Heart left ventricle (tissue), 13 donors: Measurements from ENCODE around the gene AFAP1.

ENCODE experiments used
- POLR2A ChIP-seq, 2 donors: fragments of 450-650 bp; IDR thresholded peaks; one replicate each; pipeline ENCODE4 v1.6.1; 2017; ENCODE audit warnings: antibody characterized with exemption in 2 of 2, mild to moderate bottlenecking in 2 of 2, moderate library complexity in 2 of 2
- TF ChIP-seq, protein P1 (sequence below), 12 donors: fragments of 200-600 bp; sonication (generic) in 4 of 12; IDR thresholded peaks; one replicate each; pipeline versions ENCODE4 v1.5.0 to v1.8.0; 2018 to 2022; ENCODE audit warnings: antibody characterized with exemption in 12 of 12, mild to moderate bottlenecking in 5 of 12
- donor health status: ischemic (EF 13 %, LVEDD 7.1; RV severe dilation, severe dysfunction).
- donor health status: DM: no; HTN: yes; CAD: no.
- donor health status: DM: no; HTN: no; CAD: no.
- donor health status: ischemic (EF 25% LVEDD 6.9; RV normal size, moderate dysfunction).
- donor health status: ischemic (EF 25% LVEDD 5.7; RV mildly dilated, moderate dysfunction).
- donor health status: ischemic (EF 35%, LVEDD 5.7; RV mildly dilated, moderate dysfunction).
- donor health status: nonischemic (EF 11% LVEDD 7.7; RV severe dilation, severe dysfunction).
- donor health status: DM: yes; HTN: yes; CAD: no.
- donor health status: PGD.
- donor health status: ischemic (EF 29% LVEDD 5.4; RV normal size, mild dysfunction).
- donor health status: nonischemic (EF 23%, LVEDD 6.1; RV moderate dilation, normal function).

GRCh38 chr4:7899184-7899869 lies 40.3 kb downstream of the AFAP1 start:
- TF ChIP-seq, protein P1, sequence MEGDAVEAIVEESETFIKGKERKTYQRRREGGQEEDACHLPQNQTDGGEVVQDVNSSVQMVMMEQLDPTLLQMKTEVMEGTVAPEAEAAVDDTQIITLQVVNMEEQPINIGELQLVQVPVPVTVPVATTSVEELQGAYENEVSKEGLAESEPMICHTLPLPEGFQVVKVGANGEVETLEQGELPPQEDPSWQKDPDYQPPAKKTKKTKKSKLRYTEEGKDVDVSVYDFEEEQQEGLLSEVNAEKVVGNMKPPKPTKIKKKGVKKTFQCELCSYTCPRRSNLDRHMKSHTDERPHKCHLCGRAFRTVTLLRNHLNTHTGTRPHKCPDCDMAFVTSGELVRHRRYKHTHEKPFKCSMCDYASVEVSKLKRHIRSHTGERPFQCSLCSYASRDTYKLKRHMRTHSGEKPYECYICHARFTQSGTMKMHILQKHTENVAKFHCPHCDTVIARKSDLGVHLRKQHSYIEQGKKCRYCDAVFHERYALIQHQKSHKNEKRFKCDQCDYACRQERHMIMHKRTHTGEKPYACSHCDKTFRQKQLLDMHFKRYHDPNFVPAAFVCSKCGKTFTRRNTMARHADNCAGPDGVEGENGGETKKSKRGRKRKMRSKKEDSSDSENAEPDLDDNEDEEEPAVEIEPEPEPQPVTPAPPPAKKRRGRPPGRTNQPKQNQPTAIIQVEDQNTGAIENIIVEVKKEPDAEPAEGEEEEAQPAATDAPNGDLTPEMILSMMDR (IDR thresholded peaks at IDR 0.05) = no peak
- no peak for TF ChIP-seq POLR2A (IDR thresholded peaks at IDR 0.05)
